Tibial nerve (tissue), 4 donors: ENCODE results near the gene IL6ST. TPM values are rescaled to one million over a fixed set of nuclear protein-coding genes. Genes with fewer than 3 reads are reported as not detected.
"Not testable (repeated sequence)": the region's sequence is repeated elsewhere in the genome, so short reads cannot be mapped to it uniquely, and the experiment has no call there.

Experiments
- DNase-seq, 2 donors: peaks; one replicate each; pipeline ENCODE4 v3.0.0-alpha.2; 2019; ENCODE audit warnings: low spot score in 2 of 2
- H3K27ac ChIP-seq, 4 donors: fragments of 200-600 bp; sonication (generic) in 3 of 4; one replicate each; pipeline ENCODE4 v1.5.1; 2017 to 2019; ENCODE audit warnings: mild to moderate bottlenecking in 1 of 4
- H3K27me3 ChIP-seq, 2 donors: fragments of 200-600 bp; sonication (generic) in 1 of 2; one replicate each; pipeline versions ENCODE4 v1.5.1 to v1.6.0; 2017 to 2019
- H3K36me3 ChIP-seq, 3 donors: fragments of 200-600 bp; sonication (generic); one replicate each; pipeline ENCODE4 v1.5.1; 2018 to 2019
- H3K4me1 ChIP-seq, 4 donors: fragments of 200-600 bp; sonication (generic) in 3 of 4; one replicate each; pipeline ENCODE4 v1.5.1; 2017 to 2019
- H3K4me3 ChIP-seq, 4 donors: fragments of 200-600 bp; sonication (generic) in 3 of 4; one replicate each; pipeline ENCODE4 v1.5.1; 2017 to 2019; ENCODE audit warnings: mild to moderate bottlenecking in 1 of 4, moderate library complexity in 1 of 4
- H3K9me3 ChIP-seq, 4 donors: fragments of 200-600 bp; sonication (generic) in 3 of 4; one replicate each; pipeline ENCODE4 v1.5.1; 2017 to 2019
- CTCF ChIP-seq, 5 experiments: fragments of 200-600 bp in 3 of 5; fragments of 450-650 bp in 2 of 5; sonication (generic) in 3 of 5; IDR thresholded peaks; one replicate each; pipeline ENCODE4 v1.5.1; 2016 to 2019; ENCODE audit warnings: antibody characterized with exemption in 5 of 5, mild to moderate bottlenecking in 3 of 5, moderate library complexity in 2 of 5
- EP300 ChIP-seq, 2 donors: sonication (generic); formaldehyde crosslinking; IDR thresholded peaks; one replicate each; pipeline ENCODE4 v1.6.1; 2017; ENCODE audit warnings: antibody characterized with exemption in 2 of 2, mild to moderate bottlenecking in 1 of 2
- POLR2A ChIP-seq, 2 donors: fragments of 450-650 bp; IDR thresholded peaks; one replicate each; pipeline ENCODE4 v1.6.1; 2017; ENCODE audit warnings: antibody characterized with exemption in 2 of 2, mild to moderate bottlenecking in 2 of 2, moderate library complexity in 2 of 2
- WGBS, 2 donors: methylation state at CpG; one replicate each; pipeline ENCODE4 v1.1.5; 2018; 5-methylcytosine and 5-hydroxymethylcytosine counted together
- total RNA-seq, 4 donors: library from RNA; depleted of rRNA; stranded (reverse); fragments of >200 nt; gene quantifications; one replicate each; pipeline ENCODE4 v1.1.0, GENCODE V29; 2016

The IL6ST gene
- total RNA-seq, 4 donors from 2014 or later, result 368 to 466 (median 413) TPM

GRCh38 chr5:56003679-56004078 lies 8.9 kb upstream of the IL6ST start:
- no peak for DNase-seq
- H3K4me3 ChIP-seq, result no peak overlapping the region
- H3K9me3 ChIP-seq, result peaks cover 0 to 10% (median 0%) of the 10 kb centered on the region in 4 donors
- H3K27ac ChIP-seq, result no peak overlapping the region
- no peaks in the 10 kb centered on the region for H3K36me3 ChIP-seq
- no peaks in the 10 kb centered on the region for H3K27me3 ChIP-seq
- 75 to 76% methylated on average over 5 of the region's 5 CpGs for WGBS, 2 donors
- TF ChIP-seq CTCF (IDR thresholded peaks at IDR 0.05) (no peak), EP300 (IDR thresholded peaks at IDR 0.05) (no peak), POLR2A (IDR thresholded peaks at IDR 0.05) (no peak)
- H3K4me1 ChIP-seq, result no peaks in the 10 kb centered on the region

GRCh38 chr5:56003179-56003578 lies 8.4 kb upstream of the IL6ST start:
- no peak for DNase-seq
- peaks cover 0 to 10% (median 0%) of the 10 kb centered on the region in 4 donors for H3K9me3 ChIP-seq
- no peaks in the 10 kb centered on the region for H3K4me1 ChIP-seq
- TF ChIP-seq CTCF (IDR thresholded peaks at IDR 0.05) (no peak), EP300 (IDR thresholded peaks at IDR 0.05) (no peak), POLR2A (IDR thresholded peaks at IDR 0.05) (no peak)
- H3K27me3 ChIP-seq, result no peaks in the 10 kb centered on the region
- H3K4me3 ChIP-seq, result no peak overlapping the region
- H3K27ac ChIP-seq, result no peak overlapping the region
- WGBS, 2 donors, result 59 to 71% methylated on average over 2 of the region's 2 CpGs
- H3K36me3 ChIP-seq, result no peaks in the 10 kb centered on the region

- H3K27ac ChIP-seq, result no peak overlapping the region
- H3K9me3 ChIP-seq, result peaks cover 0 to 10% (median 0%) of the 10 kb centered on the region in 4 donors
- WGBS, 2 donors, result 100% methylated on average over 2 of the region's 2 CpGs
These were observed 7.5 kb upstream of the IL6ST start for GRCh38 chr5:56002303-56002702.

GRCh38 chr5:56000221-56000620 lies 5.5 kb upstream of the IL6ST start:
- not testable (repeated sequence) for H3K27ac ChIP-seq, H3K36me3 ChIP-seq, DNase-seq, H3K4me3 ChIP-seq, H3K27me3 ChIP-seq
- H3K9me3 ChIP-seq, result peaks cover 0 to 10% (median 0%) of the 10 kb centered on the region in 4 donors
- H3K4me1 ChIP-seq, result peaks cover 0 to 15% (median 0%) of the 10 kb centered on the region in 4 donors
- WGBS, 2 donors, result 87 to 93% methylated on average over 5 of the region's 5 CpGs

More at GRCh38 chr5:56002303-56002702, 7.5 kb upstream of the IL6ST start:
- Histone ChIP-seq H3K36me3 (no peaks in the 10 kb centered on the region), H3K27me3 (no peaks in the 10 kb centered on the region), H3K4me3 (no peak overlapping the region), H3K4me1 (no peaks in the 10 kb centered on the region)
- no peak for DNase-seq
- TF ChIP-seq CTCF (IDR thresholded peaks at IDR 0.05), result no peak
- no peak for TF ChIP-seq EP300 (IDR thresholded peaks at IDR 0.05)
- no peak for TF ChIP-seq POLR2A (IDR thresholded peaks at IDR 0.05)

GRCh38 chr5:55998966-55999365 lies 4.2 kb upstream of the IL6ST start:
- H3K4me1 ChIP-seq, result peaks cover 0 to 15% (median 0%) of the 10 kb centered on the region in 4 donors
- H3K27me3 ChIP-seq, result no peaks in the 10 kb centered on the region
- 71 to 89% methylated on average over 6 of the region's 6 CpGs for WGBS, 2 donors
- H3K9me3 ChIP-seq, result peaks cover 0 to 10% (median 0%) of the 10 kb centered on the region in 4 donors
- no peak for TF ChIP-seq POLR2A (IDR thresholded peaks at IDR 0.05)
- TF ChIP-seq CTCF (IDR thresholded peaks at IDR 0.05), result no peak
- no peak for TF ChIP-seq EP300 (IDR thresholded peaks at IDR 0.05)
- no peak overlapping the region for H3K27ac ChIP-seq
- no peak overlapping the region for H3K4me3 ChIP-seq
- no peaks in the 10 kb centered on the region for H3K36me3 ChIP-seq
- DNase-seq, result no peak
